GM21367 (cell line): ENCODE data around the gene MTARC1.

Experiments used
- ATAC-seq: cut with Tn5 transposase; IDR thresholded peaks from one replicate; pipeline ENCODE4 v1.9.1; 2021; ENCODE audit not compliant: unreplicated experiment

MTARC1 gene

DNA sequence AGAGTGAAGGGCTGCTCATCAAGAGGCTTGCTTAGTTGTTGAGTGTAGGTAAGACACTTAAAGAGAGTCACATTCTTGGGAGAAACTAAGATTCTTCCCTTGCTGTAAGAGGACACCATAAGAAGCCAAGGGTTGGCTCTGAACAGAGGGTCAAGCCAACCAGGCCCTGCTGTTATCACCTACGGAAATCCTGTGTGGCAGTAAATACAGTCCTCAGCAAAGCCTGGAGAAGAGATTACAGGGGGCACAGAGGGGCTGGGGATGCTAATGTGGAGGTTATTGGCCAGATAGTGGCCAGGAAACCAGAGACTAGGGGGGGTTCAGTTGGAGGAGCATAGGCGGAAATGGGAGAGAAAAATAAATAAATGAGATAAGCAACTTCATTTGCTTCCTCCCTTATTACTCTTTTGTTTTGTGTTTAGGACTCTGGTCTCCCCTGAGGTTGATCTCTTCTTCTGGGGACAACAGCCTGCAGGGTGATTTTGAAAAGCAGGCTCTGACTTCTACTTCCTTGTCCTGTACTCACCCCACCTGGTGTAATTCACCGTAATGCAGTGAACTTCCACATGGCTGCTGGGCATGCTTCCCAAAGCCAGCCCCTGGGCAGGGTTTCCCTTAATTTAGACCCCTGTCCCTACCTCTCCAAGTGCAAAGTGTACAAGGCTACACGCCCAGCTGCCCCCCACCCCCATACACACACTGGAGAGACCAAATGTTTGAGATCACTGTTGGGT lies 40.9 kb downstream of the MTARC1 start:
- ATAC-seq, result no peak

DNA sequence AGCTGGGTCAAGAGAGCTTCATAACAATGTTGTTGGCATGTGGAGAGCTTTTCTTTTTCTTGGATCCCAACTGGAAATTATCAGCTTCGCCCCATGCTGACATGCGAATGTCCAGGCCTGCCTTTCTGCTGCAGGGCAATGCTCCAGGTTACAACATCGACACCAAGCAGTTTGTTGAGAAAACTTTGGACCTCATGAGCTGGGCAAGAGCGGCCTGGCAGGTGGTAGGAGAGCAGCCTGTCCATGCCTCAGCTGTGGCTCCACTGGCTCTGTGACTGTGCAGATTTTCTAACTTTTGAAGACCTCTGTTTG lies 41.4 kb downstream of the MTARC1 start:
- ATAC-seq, result no peak

DNA sequence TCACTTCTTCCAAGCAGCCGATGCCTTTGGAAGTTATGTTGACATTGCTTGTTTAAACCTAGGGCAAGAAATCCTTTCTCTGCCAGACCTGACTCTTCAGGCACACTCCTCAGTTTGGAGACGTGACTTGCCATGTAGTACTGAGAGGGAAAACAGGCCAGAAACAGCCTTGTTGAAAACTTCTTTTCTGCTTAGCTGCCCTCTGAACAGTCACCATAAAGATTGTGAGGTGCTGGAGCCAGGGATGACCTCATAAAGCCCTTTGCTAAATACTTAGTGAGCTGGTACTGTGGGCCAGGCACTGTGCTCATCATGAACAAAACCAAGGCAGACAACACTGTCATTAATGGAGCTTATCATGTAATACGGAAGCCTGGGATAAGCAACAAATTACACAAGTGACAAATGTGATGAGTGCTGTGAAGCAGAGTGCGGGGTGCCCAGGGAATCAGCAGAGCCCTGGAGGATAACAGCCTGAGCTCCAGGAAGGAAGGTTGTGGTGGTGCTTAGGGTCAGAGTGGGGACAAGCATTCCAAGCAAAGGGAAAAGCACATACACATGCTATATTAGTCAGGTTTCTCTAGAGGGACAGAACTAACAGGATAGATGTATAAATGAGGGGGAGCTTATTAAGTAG lies 42.4 kb downstream of the MTARC1 start:
- no peak for ATAC-seq

DNA sequence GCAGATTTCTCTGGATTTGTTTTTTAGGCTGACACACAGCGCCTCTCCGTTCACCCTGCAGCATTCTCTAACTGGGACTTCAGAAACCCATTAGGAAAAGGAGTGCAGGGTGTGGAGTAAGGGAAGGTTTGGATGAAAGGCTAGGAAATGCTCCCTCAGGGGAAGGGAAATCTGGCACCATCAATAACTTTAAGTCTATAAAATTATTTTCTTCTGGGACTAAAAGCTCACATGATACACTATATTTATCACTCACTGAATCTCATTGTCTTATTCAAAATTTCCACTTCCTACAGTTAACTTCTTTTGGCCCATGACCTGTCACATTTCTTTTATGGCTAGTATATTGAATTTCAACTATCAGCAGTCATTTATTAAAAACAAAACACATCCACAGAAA lies 46.7 kb downstream of the MTARC1 start:
- ATAC-seq, result no peak

DNA sequence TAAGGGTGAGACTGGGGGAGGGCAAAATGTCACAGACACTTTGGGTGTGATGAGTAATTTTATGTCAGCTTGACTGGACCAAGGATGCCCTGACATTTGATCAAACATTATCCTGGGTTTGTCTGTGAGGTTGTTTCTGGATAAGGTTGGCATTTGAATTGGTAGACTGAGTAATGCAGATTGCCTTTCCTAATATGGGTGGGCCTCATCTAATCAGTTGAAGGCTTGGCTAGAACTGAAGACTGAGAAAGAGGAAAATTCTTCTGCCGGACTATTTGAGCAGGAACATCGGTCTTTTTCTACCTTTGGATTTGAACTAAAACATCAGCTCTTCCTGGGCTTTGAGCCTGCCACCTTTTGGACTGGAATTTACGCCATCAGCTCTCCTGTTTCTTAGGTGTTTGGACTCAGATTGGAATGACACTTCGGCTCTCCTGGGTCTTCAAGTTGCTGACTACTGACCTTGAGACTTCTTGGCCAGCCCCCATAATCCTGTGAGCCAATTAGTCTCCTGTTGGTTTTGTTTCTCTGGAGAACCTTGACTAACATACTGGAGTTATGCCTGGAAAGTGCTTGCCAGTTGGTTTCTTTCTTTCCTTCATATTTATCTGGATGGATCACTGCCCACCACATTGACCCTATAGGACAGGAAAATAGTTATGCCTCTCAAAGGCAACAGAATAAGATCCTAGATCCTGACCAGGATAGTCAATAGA lies 47.6 kb downstream of the MTARC1 start:
- no peak for ATAC-seq
